H1 (cell line): Measurements from ENCODE around the gene TNRC6C. TPM values are rescaled to one million over a fixed set of nuclear protein-coding genes. Genes with fewer than 3 reads are reported as not detected.
"Not testable (repeated sequence)": the region's sequence is repeated elsewhere in the genome, so short reads cannot be mapped to it uniquely, and the experiment has no call there.

Experiments used
- CTCF ChIA-PET: fragments of 300-600 bp; sonication (Branson Sonifier 250); formaldehyde crosslinking; loops from one replicate; lab custom pipeline; 2021; ENCODE audit not compliant: partially characterized antibody; lab: Charles Lee
- POLR2A ChIA-PET: fragments of 300-600 bp; sonication (Branson Sonifier 250); formaldehyde crosslinking; loops from one replicate; lab custom pipeline; 2021; ENCODE audit warnings: inconsistent platforms; ENCODE audit not compliant: partially characterized antibody; lab: Charles Lee
- DNase-seq, 2 experiments: peaks; one replicate each; pipeline versions ENCODE4 v3.0.0 to v3.0.0-alpha.2; 2010 to 2022; ENCODE audit warnings: low spot score in 2 of 2, low read depth in 1 of 2, mixed read lengths in 1 of 2
- FAIRE-seq: peaks from 2 replicates; lab custom pipeline; 2011; peaks lifted over from hg19 to GRCh38; lab: Jason Lieb, UNC
- H2AFZ ChIP-seq: 2 replicates; pipeline ENCODE4 v1.8.1; 2012; ENCODE audit warnings: low read length, inconsistent platforms
- H2AK5ac ChIP-seq: 2 replicates; pipeline ENCODE4 v1.6.1; 2013; ENCODE audit warnings: low read depth, low read length
- H2BK120ac ChIP-seq: replicated peaks from 2 replicates; pipeline ENCODE3; 2013; ENCODE audit warnings: low read depth, low read length, inconsistent platforms
- H2BK12ac ChIP-seq: 2 replicates; pipeline ENCODE4 v1.6.1; 2013; ENCODE audit warnings: low read depth, low read length
- H2BK15ac ChIP-seq: 2 replicates; pipeline ENCODE4 v1.6.1; 2013; ENCODE audit warnings: low read length
- H2BK20ac ChIP-seq: 2 replicates; pipeline ENCODE4 v1.6.1; 2013; ENCODE audit warnings: low read length
- H2BK5ac ChIP-seq: 2 replicates; pipeline ENCODE4 v1.6.1; 2013; ENCODE audit warnings: low read depth, low read length
- H3K14ac ChIP-seq: 2 replicates; pipeline ENCODE4 v1.6.1; 2013; ENCODE audit warnings: inconsistent platforms; ENCODE audit not compliant: insufficient read length
- H3K18ac ChIP-seq: 2 replicates; pipeline ENCODE4 v1.6.1; 2013; ENCODE audit warnings: low read length; ENCODE audit errors: extremely low read depth
- H3K23ac ChIP-seq: 2 replicates; pipeline ENCODE4 v1.6.1; 2013; ENCODE audit warnings: inconsistent platforms; ENCODE audit not compliant: insufficient read length
- H3K23me2 ChIP-seq: 2 replicates; pipeline ENCODE4 v1.6.1; 2013; ENCODE audit warnings: low read depth, low read length
- H3K27ac ChIP-seq: 2 replicates; pipeline ENCODE4 v1.6.1; 2011; ENCODE audit warnings: low read depth, low read length, inconsistent platforms
- H3K27me3 ChIP-seq, 4 experiments: replicated peaks in 1 of 4; 1 replicate in 1 of 4; 2 replicates in 3 of 4; pipeline versions ENCODE4 v1.6.1 to v1.8.1; 2011 to 2013; ENCODE audit warnings: low read length in 3 of 4, mild to moderate bottlenecking in 3 of 4, inconsistent platforms in 2 of 4, mixed read lengths in 2 of 4, moderate library complexity in 1 of 4; ENCODE audit not compliant: control insufficient read depth in 3 of 4, insufficient read depth in 3 of 4; ENCODE audit errors: extremely low read depth in 1 of 4
- H3K36me3 ChIP-seq, 4 experiments: 2 replicates each; pipeline versions ENCODE4 v1.6.1 to v1.8.1; 2011 to 2013; ENCODE audit warnings: mild to moderate bottlenecking in 4 of 4, low read length in 3 of 4, moderate library complexity in 2 of 4, control low read depth in 1 of 4, inconsistent platforms in 1 of 4; ENCODE audit not compliant: insufficient read depth in 4 of 4, control insufficient read depth in 2 of 4
- H3K4ac ChIP-seq: replicated peaks from 2 replicates; pipeline ENCODE3; 2013; ENCODE audit warnings: low read length, low read depth, mixed read lengths, inconsistent platforms; ENCODE audit not compliant: insufficient read length
- H3K4me1 ChIP-seq, 4 experiments: replicated peaks in 1 of 4; 1 replicate in 1 of 4; 2 replicates in 3 of 4; pipeline versions ENCODE4 v1.6.1 to v1.8.1; 2011 to 2013; ENCODE audit warnings: low read length in 3 of 4, inconsistent platforms in 2 of 4, mixed read lengths in 1 of 4; ENCODE audit not compliant: insufficient read depth in 4 of 4, control insufficient read depth in 3 of 4
- H3K4me2 ChIP-seq, 2 experiments: 2 replicates each; pipeline versions ENCODE4 v1.6.1 to v1.8.1; 2011 to 2013; ENCODE audit warnings: low read depth in 2 of 2, low read length in 2 of 2, control low read depth in 1 of 2, inconsistent platforms in 1 of 2, mild to moderate bottlenecking in 1 of 2; ENCODE audit not compliant: insufficient read depth in 1 of 2
- H3K4me3 ChIP-seq, 4 experiments: fragments of 200-600, 300-600 bp in 1 of 4; sonication (generic), shearing (Covaris generic), sonication (Bioruptor Twin) in 1 of 4; 2 replicates each; pipeline versions ENCODE4 v1.5.1 to v1.8.1; 2011 to 2016; ENCODE audit warnings: low read length in 4 of 4, low read depth in 3 of 4, control low read depth in 2 of 4, inconsistent platforms in 2 of 4, mild to moderate bottlenecking in 2 of 4, mixed read lengths in 1 of 4, moderate library complexity in 1 of 4; ENCODE audit not compliant: insufficient read depth in 2 of 4; ENCODE audit errors: extremely low read depth in 1 of 4
- H3K56ac ChIP-seq: replicated peaks from 2 replicates; pipeline ENCODE3; 2013; ENCODE audit warnings: low read depth, mild to moderate bottlenecking, mixed read lengths, low read length, inconsistent platforms; ENCODE audit not compliant: insufficient read length
- H3K79me1 ChIP-seq: 2 replicates; pipeline ENCODE4 v1.6.1; 2013; ENCODE audit warnings: low read depth, low read length, control low read depth
- H3K79me2 ChIP-seq, 2 experiments: 2 replicates each; pipeline versions ENCODE4 v1.6.1 to v1.8.1; 2012 to 2013; ENCODE audit warnings: low read length in 2 of 2, mild to moderate bottlenecking in 2 of 2, inconsistent platforms in 1 of 2; ENCODE audit not compliant: insufficient read depth in 2 of 2, control insufficient read depth in 1 of 2
- H3K9ac ChIP-seq, 4 experiments: replicated peaks in 1 of 4; 1 replicate in 1 of 4; 2 replicates in 3 of 4; pipeline versions ENCODE4 v1.6.1 to v1.8.1; 2011 to 2013; ENCODE audit warnings: low read depth in 3 of 4, low read length in 3 of 4, control low read depth in 2 of 4, mild to moderate bottlenecking in 2 of 4, moderate library complexity in 2 of 4, inconsistent platforms in 1 of 4; ENCODE audit errors: extremely low read depth in 1 of 4
- H3K9me3 ChIP-seq, 2 experiments: 2 replicates each; pipeline versions ENCODE4 v1.6.1 to v1.8.1; 2012 to 2013; ENCODE audit warnings: mild to moderate bottlenecking in 2 of 2, moderate library complexity in 2 of 2, control low read depth in 1 of 2, inconsistent platforms in 1 of 2, low read depth in 1 of 2, low read length in 1 of 2, mixed read lengths in 1 of 2; ENCODE audit not compliant: insufficient read depth in 2 of 2
- H4K20me1 ChIP-seq, 2 experiments: replicated peaks in 1 of 2; 2 replicates each; pipeline versions ENCODE3 to v1.8.1; 2011 to 2013; ENCODE audit warnings: inconsistent platforms in 2 of 2, low read length in 2 of 2, mild to moderate bottlenecking in 1 of 2; ENCODE audit not compliant: insufficient read depth in 2 of 2, control insufficient read depth in 1 of 2
- H4K5ac ChIP-seq: 2 replicates; pipeline ENCODE4 v1.6.1; 2013; ENCODE audit warnings: low read length, low read depth, mixed read lengths, inconsistent platforms; ENCODE audit not compliant: insufficient read length
- H4K8ac ChIP-seq: 2 replicates; pipeline ENCODE4 v1.8.0; 2013; ENCODE audit warnings: mild to moderate bottlenecking, moderate library complexity, low read length, inconsistent platforms; ENCODE audit not compliant: insufficient read depth; ENCODE audit errors: extremely low read depth
- H4K91ac ChIP-seq: replicated peaks from 2 replicates; pipeline ENCODE3; 2013; ENCODE audit warnings: low read length, mixed read lengths, inconsistent platforms; ENCODE audit not compliant: insufficient read length
- WGBS, 2 experiments: shearing (Covaris generic) in 1 of 2; methylation state at CpG; one replicate each; pipeline versions ENCODE4 v1.1.6 to v1.1.7; 2013 to 2015; ENCODE audit warnings: low lambda C conversion rate in 2 of 2, mixed read lengths in 2 of 2, inconsistent platforms in 1 of 2, low coverage in 1 of 2, missing lambda C conversion rate in 1 of 2; ENCODE audit not compliant: insufficient replicate concordance in 2 of 2, insufficient coverage in 1 of 2, insufficient read length in 1 of 2; ENCODE audit errors: extremely low coverage in 1 of 2, missing lambda C conversion rate in 1 of 2; 5-methylcytosine and 5-hydroxymethylcytosine counted together
- polyA plus RNA-seq, 7 experiments: library from polyadenylated mRNA; depleted of rRNA in 3 of 7; stranded (reverse) in 5 of 7; unstranded in 2 of 7; fragments of >200 nt in 5 of 7; fragments of 200-250 nt in 2 of 7; gene quantifications; 1 replicate in 5 of 7; 2 replicates in 1 of 7; 4 replicates in 1 of 7; pipeline versions ENCODE4 v1.2.1 to v1.2.3, GENCODE V29; 2011 to 2013; ENCODE audit warnings: missing spikeins in 2 of 7, mixed read lengths in 2 of 7
- total RNA-seq: library from RNA; stranded (reverse); fragmentation: NEBNext Ultra II Directional; extraction: Animal tissue kit (Norgen Biotek cat#: 25700); gene quantifications from 2 replicates; pipeline ENCODE4 v1.2.1, GENCODE V29; 2021

The TNRC6C gene
- total and polyA plus RNA-seq, 2 of the 8 experiments (the other 6 are each of a cell fraction or from before 2014, with no cell fraction given), result 2.8 to 28.9 TPM

GRCh38 chr17:78139861-78140168 lies 181.3 kb downstream of the TNRC6C start:
- CTCF ChIA-PET, result interaction anchor here (0.5 to 8.0 kb wide), 12 partner anchors 9 to 912 kb away, joined by 3 to 122 read pairs (median 5); partner anchors contain the start of genes TMC6 and TMC8
- H4K20me1 ChIP-seq, H2BK120ac ChIP-seq, H3K4me1 ChIP-seq, H4K91ac ChIP-seq, H3K9ac ChIP-seq, H3K56ac ChIP-seq, H2BK20ac ChIP-seq, H2BK12ac ChIP-seq, H3K36me3 ChIP-seq, H3K79me2 ChIP-seq, H2BK15ac ChIP-seq, H3K4ac ChIP-seq, H3K27me3 ChIP-seq, H3K14ac ChIP-seq, H3K79me1 ChIP-seq, H3K23ac ChIP-seq, FAIRE-seq, H3K27ac ChIP-seq, H4K5ac ChIP-seq, H3K18ac ChIP-seq, H4K8ac ChIP-seq, H2AK5ac ChIP-seq, H3K23me2 ChIP-seq, DNase-seq, H3K4me3 ChIP-seq, H3K9me3 ChIP-seq: not testable (repeated sequence)
- WGBS, 2 experiments, result 82% methylated on average over 12 of the region's 12 CpGs; no CpG with 5 or more reads in 1 of the 2 experiments
- H2AFZ ChIP-seq, result peak overlapping the region; percentile 57; the same call in 1 of the 2 replicates
- peak overlapping the region; percentile 32; the same call in 1 of the 2 replicates for H2BK5ac ChIP-seq
- POLR2A ChIA-PET, result interaction anchor here (1.1 to 6.2 kb wide), 4 partner anchors 12 to 31 kb away, joined by 3 to 40 read pairs (median 11); partner anchors contain the start of gene TMC6
- H3K4me2 ChIP-seq, result peak overlapping the region in 1 of 2 experiments; percentile 49; a peak in 3 of 4 replicates
